Chondrocyte (in vitro differentiated cells): ENCODE measurements around the gene PLXNA4. TPM values are rescaled to one million over a fixed set of nuclear protein-coding genes. Genes with fewer than 3 reads are reported as not detected.

ENCODE experiments used
- DNase-seq: peaks from one replicate; pipeline ENCODE4 v3.0.0; 2021; ENCODE audit warnings: mixed read lengths, low spot score
- H3K27ac Mint-ChIP-seq: one replicate; pipeline ENCODE4 v1.8.0; 2021; ENCODE audit warnings: mild to moderate bottlenecking, moderate library complexity, mixed read lengths; ENCODE audit not compliant: unreplicated experiment
- H3K27me3 Mint-ChIP-seq: 2 replicates; pipeline ENCODE4 v1.8.0; 2021; ENCODE audit warnings: low read depth, mixed read lengths
- H3K36me3 Mint-ChIP-seq: 2 replicates; pipeline ENCODE4 v1.8.0; 2021; ENCODE audit warnings: low read depth, mixed read lengths
- H3K4me1 Mint-ChIP-seq: 2 replicates; pipeline ENCODE4 v1.8.0; 2021; ENCODE audit warnings: low read depth, mild to moderate bottlenecking, mixed read lengths
- H3K4me3 Mint-ChIP-seq: one replicate; pipeline ENCODE4 v1.8.0; 2021; ENCODE audit warnings: mild to moderate bottlenecking, moderate library complexity, mixed read lengths; ENCODE audit not compliant: unreplicated experiment
- H3K9me3 Mint-ChIP-seq: 2 replicates; pipeline ENCODE4 v1.8.0; 2021; ENCODE audit warnings: low read depth, mixed read lengths
- total RNA-seq: library from RNA; stranded (reverse); gene quantifications from 3 replicates; pipeline ENCODE4 v1.2.1, GENCODE V29; 2021
- TF ChIP-seq, protein P1 (sequence below): fragments of 200-600 bp; sonication (generic); IDR thresholded peaks from 2 replicates; pipeline ENCODE4 v1.5.0; 2021; ENCODE audit warnings: antibody characterized with exemption, mild to moderate bottlenecking, moderate library complexity

PLXNA4 gene
- total RNA-seq, 1 donor from 2014 or later: 11.3 TPM

DNA sequence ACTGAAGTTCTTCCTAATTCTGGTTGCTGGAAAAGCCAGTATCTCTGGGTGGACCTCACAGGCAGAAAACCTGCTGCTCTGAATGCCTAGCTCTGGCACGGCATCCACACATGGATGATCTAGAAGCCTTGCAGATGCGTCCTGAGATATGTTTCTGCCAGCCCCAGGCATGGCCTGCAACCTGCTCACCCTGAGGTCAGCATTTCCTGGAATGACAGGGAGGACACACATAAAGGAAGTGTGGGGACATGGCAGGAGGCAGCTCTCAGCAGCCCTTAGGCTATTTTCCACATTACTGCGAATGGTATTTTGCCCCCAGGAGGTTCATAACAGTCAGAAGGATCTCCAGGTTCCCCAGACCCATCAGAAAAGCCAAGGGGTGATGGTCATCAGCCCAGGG lies 23.2 kb downstream of the PLXNA4 start:
- Mint-ChIP-seq H3K36me3 (peaks cover 16% of the 10 kb centered on the region), H3K27ac (no peak overlapping the region), H3K9me3 (peaks cover 16% of the 10 kb centered on the region), H3K4me1 (no peaks in the 10 kb centered on the region), H3K27me3 (no peaks in the 10 kb centered on the region), H3K4me3 (no peak overlapping the region)
- TF ChIP-seq, protein P1, sequence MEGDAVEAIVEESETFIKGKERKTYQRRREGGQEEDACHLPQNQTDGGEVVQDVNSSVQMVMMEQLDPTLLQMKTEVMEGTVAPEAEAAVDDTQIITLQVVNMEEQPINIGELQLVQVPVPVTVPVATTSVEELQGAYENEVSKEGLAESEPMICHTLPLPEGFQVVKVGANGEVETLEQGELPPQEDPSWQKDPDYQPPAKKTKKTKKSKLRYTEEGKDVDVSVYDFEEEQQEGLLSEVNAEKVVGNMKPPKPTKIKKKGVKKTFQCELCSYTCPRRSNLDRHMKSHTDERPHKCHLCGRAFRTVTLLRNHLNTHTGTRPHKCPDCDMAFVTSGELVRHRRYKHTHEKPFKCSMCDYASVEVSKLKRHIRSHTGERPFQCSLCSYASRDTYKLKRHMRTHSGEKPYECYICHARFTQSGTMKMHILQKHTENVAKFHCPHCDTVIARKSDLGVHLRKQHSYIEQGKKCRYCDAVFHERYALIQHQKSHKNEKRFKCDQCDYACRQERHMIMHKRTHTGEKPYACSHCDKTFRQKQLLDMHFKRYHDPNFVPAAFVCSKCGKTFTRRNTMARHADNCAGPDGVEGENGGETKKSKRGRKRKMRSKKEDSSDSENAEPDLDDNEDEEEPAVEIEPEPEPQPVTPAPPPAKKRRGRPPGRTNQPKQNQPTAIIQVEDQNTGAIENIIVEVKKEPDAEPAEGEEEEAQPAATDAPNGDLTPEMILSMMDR: no peak
- no peak for DNase-seq

DNA sequence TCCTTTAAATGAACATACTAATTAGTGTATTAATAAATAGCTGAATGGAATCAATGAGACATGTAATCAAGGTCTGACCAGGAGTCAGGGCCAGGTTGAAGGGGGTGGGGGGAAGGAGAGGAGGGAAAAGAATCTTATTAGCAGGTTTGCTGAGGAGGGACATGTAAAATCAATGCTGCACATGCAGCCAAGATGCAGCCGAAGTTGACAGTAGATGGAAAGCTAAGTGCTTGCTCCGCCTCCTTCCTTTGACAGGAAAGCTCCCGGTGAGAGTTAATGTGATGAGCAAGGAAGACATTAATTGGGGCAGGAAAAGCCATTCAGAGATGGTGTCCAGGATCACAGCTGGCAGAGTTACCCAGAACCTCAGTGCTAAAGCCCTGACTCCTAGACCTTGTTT lies 24.4 kb downstream of the PLXNA4 start:
- peaks cover 16% of the 10 kb centered on the region for H3K9me3 Mint-ChIP-seq
- no peak overlapping the region for H3K27ac Mint-ChIP-seq
- TF ChIP-seq, protein P1: no peak
- H3K4me1 Mint-ChIP-seq: no peaks in the 10 kb centered on the region
- DNase-seq: no peak
- H3K36me3 Mint-ChIP-seq: peaks cover 16% of the 10 kb centered on the region
- no peaks in the 10 kb centered on the region for H3K27me3 Mint-ChIP-seq
- no peak overlapping the region for H3K4me3 Mint-ChIP-seq

DNA sequence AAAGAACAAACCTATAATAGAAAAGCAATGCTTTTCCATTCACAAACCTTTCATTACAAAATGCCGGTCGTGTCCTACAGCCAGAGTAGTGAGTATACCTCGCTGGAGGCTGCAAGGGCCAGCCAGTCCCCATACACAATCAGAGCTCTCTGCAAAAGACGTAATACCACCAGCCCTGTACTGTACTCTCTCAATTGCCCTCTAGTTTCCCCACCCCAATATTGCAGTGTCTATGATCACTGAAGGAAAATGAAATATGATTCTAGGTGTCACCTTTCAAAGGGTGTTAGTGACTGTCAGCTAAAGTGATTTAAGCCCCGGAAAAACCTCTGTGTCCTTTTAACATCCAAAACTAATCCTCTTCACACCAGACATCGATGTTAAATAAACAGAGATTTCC lies 24.8 kb downstream of the PLXNA4 start:
- no peaks in the 10 kb centered on the region for H3K4me1 Mint-ChIP-seq
- no peaks in the 10 kb centered on the region for H3K27me3 Mint-ChIP-seq
- no peak overlapping the region for H3K4me3 Mint-ChIP-seq
- peaks cover 16% of the 10 kb centered on the region for H3K36me3 Mint-ChIP-seq
- TF ChIP-seq, protein P1: no peak
- H3K9me3 Mint-ChIP-seq: peaks cover 16% of the 10 kb centered on the region
- DNase-seq: no peak
- no peak overlapping the region for H3K27ac Mint-ChIP-seq

DNA sequence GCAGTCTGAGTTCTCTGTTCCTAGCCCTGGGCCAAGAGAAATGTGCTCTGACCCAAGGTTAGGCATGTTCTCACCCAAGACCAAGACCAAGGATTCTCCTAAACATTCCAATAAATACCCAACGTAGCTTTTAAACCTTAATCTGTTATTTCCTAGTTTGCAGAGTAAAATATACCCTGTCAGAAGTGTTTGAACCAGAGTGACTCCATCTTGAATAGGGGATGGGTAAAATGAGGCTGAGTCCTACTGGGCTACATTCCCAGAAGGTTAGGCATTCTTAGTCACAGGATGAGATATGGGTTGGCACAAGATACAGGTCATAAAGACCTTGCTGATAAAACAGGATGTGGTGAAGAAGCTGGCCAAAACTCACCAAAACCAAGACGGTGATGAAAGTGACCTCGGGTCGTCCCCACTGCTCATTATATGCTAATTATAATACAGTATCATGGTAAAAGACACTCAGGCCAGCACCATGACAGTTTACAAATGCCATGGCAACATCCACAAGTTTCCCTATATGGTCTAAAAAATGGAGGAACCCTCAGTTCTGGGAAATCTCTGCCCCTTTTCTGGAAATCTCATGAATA lies 27.7 kb downstream of the PLXNA4 start:
- Mint-ChIP-seq H3K27me3 (no peaks in the 10 kb centered on the region), H3K9me3 (peaks cover 15% of the 10 kb centered on the region), H3K4me1 (no peaks in the 10 kb centered on the region), H3K36me3 (peaks cover 21% of the 10 kb centered on the region), H3K4me3 (no peak overlapping the region), H3K27ac (no peak overlapping the region)
- DNase-seq: no peak
- TF ChIP-seq, protein P1: no peak

DNA sequence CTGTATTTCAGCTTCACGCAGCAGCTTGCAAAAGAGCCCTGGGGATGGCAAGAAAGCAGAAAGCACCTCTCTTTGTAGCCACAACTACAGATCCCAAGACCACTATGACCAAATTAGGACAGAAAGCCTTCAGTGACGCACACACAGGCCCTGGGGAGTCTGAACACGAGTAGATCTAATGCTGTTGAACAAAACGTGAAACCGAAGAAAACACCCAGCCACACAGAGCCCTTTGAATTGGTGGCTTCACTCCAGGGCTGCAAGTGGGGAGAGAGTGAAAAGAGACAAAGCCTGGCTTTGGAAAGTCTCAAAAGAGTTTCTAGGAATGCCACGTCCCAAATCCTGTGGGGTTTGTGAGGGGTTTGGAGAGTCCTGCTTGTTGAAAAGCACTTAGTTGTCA lies 28.4 kb downstream of the PLXNA4 start:
- no peak for DNase-seq
- Mint-ChIP-seq H3K4me3 (no peak overlapping the region), H3K36me3 (peaks cover 21% of the 10 kb centered on the region), H3K4me1 (no peaks in the 10 kb centered on the region), H3K9me3 (peaks cover 14% of the 10 kb centered on the region), H3K27me3 (no peaks in the 10 kb centered on the region), H3K27ac (no peak overlapping the region)
- TF ChIP-seq, protein P1: no peak
